NCI-H1436 (cell line): ENCODE data around the gene PTH2R.
"Not testable (repeated sequence)": the region's sequence is repeated elsewhere in the genome, so short reads cannot be mapped to it uniquely, and the experiment has no call there.

ENCODE experiments used
- DNase-seq: peaks from one replicate; lab custom pipeline; 2025; lab: John Stamatoyannopoulos, UW

PTH2R gene

DNA sequence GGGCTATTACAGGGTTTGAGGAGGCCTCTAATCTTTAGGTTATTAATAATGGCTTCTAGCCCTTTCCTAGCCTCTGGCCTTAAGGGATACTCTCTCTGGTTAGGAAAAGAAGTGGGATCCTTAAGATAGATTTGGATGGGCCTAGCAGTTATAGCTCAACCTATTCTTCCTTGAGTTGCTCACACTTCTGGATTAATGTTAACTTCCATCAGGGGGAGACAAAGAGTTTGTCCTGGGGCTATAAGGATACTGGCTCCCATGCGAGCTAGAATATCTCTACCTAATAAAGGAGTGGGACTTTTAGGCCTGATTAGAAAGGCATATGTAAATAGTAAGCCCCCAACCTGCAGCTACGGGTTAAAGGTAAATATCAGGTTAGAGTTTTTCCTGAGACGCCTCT, 14.3 kb upstream of the PTH2R start:
- no peak for DNase-seq

DNA sequence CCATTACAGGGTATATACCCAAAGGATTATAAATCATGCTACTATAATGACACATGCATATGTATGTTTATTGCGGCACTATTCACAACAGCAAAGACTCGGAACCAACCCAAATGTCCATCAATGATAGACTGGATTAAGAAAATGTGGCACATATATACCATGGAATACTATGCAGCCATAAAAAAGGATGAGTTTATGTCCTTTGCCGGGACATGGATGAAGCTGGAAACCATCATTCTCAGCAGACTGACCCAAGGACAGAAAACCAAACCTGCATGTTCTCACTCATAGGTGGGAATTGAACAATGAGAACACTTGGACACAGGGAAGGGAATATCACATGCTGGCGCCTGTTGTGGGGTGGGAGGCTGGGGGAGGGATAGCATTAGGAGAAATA, 9.8 kb upstream of the PTH2R start:
- DNase-seq, result not testable (repeated sequence)

GRCh38 chr2:208399201-208399600, 7.4 kb upstream of the PTH2R start:
- DNase-seq, result no peak

DNA sequence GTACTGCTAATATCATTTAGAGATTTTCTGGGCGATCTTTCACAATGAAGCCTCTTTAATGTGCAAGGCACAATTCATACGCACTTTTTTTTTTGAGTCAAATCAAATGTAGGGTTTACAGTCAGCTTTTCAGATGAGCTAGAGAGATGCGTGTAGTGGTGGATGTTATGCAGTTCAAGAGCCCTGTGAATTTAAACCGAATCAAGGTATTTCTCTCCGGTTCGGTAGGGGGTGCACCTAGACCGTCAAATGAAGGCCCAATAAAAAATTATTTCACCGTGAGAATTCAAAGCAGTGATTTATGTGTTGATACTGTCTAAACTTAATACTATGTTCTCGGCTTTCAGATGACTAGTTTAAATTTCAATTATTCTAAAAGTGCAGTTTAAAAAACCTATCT, 1.1 kb downstream of the PTH2R start:
- DNase-seq, result peak; percentile 58

GRCh38 chr2:208413931-208414330, 7.3 kb downstream of the PTH2R start:
- no peak for DNase-seq

GRCh38 chr2:208415255-208415654, 8.7 kb downstream of the PTH2R start:
- no peak for DNase-seq

DNA sequence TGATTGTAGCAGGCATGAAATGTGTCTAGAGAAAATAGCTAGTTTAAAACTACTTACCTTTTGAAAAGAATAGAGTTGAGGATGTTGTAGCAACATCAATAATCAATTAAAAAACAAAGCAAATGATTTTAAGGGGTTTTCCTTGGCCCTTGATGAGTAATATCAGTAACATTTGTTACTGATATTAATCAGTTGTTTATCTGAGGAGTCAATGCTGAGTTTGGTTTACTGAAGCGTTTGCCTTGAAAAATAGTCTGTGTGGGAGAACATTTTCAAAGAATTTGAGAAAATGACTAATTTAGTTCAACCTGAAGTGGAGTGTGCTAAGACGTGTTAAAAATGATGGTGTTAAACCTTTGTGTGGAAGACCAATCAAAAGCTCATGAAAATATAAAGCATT, 9.3 kb downstream of the PTH2R start:
- no peak for DNase-seq

GRCh38 chr2:208426412-208427045, 19.9 kb downstream of the PTH2R start:
- DNase-seq, result no peak

GRCh38 chr2:208437755-208438154, 31.2 kb downstream of the PTH2R start:
- DNase-seq, result no peak

GRCh38 chr2:208440716-208441115, 34.1 kb downstream of the PTH2R start:
- no peak for DNase-seq

DNA sequence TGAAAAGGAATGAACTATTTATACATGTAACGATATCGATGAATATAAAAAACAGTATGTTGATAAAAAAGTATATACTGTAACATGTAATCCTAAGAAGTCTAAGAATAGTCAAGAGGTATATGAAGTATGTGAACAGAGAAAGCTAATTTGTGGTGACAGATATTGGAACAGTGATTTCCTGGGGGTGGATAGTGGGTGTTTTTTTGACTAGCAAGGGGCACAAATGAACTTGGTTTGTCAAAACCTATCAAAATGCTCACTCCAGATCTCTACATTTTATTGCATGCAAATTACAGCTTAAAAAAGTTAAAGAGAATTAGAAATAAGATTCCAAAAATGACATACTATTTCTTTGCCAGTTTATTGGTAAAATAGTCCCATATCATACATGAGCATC, 35.4 kb downstream of the PTH2R start:
- no peak for DNase-seq

DNA sequence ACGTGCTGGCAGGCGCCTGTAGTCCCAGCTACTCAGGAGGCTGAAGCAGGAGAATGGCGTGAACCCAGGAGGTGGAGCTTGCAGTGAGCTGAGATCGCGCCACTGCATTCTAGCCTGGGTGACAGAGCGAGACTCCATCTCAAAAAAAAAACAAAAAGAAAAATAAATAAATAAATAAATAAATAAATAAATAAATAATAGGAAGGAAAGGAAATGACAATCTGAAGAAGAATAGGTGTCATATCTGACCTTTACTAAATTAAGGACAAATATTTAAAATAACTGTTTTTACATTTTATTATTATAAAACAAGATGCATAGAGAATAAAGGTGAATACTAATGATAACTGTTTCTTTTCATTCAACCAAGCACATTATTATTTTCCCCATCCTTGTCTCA, 40.9 kb downstream of the PTH2R start:
- DNase-seq, result not testable (repeated sequence)

- no peak for DNase-seq
Measured at GRCh38 chr2:208451061-208451460, 44.5 kb downstream of the PTH2R start.

DNA sequence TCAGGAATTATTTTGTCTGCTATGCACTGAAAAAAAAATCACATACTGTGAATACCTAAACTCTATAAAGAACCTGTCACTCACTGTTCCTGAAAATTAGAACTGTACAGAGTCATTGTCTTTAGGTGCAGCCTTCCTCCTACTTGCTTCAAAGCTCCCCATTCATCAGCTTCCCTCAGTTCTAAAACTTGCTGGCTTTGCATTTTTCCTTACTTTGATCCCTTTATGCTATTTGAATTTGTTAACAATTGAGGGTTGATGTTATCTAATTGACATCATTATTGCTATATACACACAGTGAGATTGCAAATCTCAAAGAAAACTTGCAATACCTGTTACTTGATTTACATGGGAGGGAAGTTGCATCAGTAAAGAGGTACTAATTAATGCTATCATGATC, 48.3 kb downstream of the PTH2R start:
- DNase-seq, result no peak

DNA sequence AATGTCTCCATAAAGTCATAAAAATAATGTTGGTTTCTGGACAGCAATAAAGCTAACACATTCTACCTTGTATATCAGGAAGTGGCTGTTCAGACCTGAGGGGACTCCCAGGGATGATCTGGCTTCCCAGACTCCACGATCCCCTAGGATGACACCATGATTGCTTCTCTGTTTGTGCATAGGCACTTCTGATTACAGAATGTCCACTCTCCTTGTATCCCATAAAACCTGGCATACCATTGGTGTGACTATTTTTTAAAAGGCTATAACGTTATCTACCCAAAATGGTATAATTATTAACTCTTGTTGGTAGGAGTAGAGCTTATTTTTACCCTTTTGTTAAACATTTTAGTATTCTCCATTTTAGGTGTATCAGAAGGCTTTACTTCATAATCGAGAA, 57.1 kb downstream of the PTH2R start:
- no peak for DNase-seq

DNA sequence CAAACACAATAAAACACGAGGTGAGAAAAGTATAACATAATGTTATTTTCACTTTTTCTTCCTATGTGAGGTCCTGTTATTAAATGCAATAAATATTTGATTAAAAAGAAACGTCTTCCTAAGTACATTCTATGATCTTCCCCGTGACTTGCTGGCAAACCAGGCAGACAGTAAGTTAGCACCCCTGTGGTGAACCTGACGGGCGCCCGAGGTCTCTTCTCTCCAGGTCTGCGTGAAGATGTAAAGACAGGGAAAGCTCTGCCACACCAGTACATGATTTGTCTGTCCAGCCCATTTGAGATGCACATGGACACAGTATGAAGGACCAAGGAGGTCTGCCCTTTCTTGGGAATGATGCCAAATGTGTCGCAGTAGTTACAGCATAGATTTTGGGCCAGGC, 57.6 kb downstream of the PTH2R start:
- no peak for DNase-seq

DNA sequence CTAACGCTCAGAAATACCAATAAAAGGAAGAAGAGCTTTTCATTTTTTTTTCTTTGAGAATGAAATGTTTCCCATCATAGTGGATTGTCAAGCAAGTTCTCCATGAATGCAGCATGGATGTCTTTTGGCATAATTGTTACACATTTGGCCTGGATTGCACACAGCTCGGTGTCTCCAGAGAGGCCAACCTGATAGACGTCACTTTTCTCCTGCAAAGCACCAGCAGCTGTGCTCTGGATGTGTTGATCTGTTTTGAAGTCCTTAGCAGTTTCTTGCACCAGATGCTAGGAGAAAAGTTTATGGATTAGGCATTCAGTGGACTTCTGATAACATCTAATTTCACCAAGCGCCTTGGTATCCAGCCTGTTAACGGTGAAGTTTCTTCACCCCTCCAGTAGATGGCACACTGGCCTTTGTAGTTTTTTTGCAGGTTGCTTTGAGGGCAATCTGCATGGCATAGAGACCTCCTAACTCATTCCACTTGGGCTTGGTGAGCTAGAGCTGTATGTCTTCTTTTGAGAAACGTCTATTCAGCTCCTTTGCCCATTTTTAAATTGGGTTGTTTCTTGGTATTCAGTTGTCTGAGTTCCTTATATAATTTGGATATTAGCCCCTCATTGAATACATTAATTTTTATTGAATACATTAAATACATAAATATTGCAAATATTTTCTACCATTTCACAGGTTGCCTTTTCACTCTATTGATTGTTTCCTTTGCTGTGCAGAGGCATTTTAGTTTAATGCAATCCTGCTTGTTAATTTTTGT, 59.7 kb downstream of the PTH2R start:
- DNase-seq, result peak; percentile 69

- DNase-seq, result no peak
Measured at GRCh38 chr2:208466920-208467298, 60.3 kb downstream of the PTH2R start.

DNA sequence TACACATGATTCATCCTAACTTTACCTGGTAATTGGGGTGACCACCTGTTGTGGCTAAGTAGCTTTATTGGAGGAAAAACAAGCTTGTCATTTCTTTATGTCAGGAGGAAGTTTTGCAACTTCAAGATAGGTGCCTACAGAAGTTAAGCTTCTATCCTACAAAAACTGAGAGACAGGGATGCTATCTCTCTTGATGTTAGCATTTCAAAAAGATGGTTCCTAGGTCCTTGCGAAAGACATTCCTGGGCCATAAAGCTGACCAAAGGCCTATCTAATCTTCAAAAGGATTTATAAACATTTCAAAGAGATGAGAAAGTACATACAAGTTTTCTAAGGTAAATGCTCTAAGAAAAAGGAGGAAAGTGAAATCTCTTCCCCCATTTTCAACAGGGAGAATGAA, 61.0 kb downstream of the PTH2R start:
- DNase-seq, result no peak

- no peak for DNase-seq
Measured at GRCh38 chr2:208477741-208478140, 71.1 kb downstream of the PTH2R start.

GRCh38 chr2:208479342-208479741, 72.8 kb downstream of the PTH2R start:
- DNase-seq, result no peak

GRCh38 chr2:208481945-208482344, 75.4 kb downstream of the PTH2R start:
- not testable (repeated sequence) for DNase-seq

- not testable (repeated sequence) for DNase-seq
Measured at GRCh38 chr2:208482453-208483015, 75.9 kb downstream of the PTH2R start.

DNA sequence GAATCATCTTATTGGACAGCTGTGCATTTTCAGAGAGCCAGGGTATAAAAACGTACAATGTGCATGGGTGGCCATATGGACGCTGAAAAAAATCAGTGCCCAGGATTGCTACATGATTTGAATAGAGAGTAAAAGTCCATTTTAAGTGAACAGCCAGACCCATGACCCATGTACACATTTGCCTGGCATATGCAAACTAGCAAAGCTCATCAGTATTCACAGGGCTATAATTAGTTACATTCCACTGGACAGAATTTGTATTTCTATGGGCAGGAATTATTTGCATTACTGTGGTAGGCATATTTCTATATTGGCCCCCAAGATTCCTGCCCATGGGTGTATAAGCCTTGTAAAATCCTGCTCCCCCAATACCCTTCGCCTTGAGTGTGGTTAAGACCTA, 78.8 kb downstream of the PTH2R start:
- no peak for DNase-seq
